Measurements from ENCODE around the gene HAT1. TPM values are rescaled to one million over a fixed set of nuclear protein-coding genes. Genes with fewer than 3 reads are reported as not detected.
"Not testable (repeated sequence)": the region's sequence is repeated elsewhere in the genome, so short reads cannot be mapped to it uniquely, and the experiment has no call there.

HAT1 gene
- total RNA-seq, 4 donors from 2014 or later: 21.8 to 39.4 (median 24.6) TPM

DNA sequence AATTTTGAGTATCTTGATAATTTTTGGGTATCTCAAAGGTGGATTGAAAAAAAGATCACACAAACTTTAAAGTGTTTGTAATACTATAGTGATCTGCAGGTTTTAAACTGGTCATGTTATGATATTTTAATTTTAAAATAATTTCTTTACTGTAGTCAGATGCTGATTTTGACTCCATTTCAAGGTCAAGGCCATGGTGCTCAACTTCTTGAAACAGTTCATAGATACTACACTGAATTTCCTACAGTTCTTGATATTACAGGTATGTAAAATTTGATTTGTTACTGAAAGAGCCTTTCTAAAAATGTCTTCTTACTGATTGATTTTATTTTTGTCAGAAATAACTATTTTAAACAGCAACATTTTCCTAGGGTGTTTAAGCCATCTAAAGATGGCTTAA is 44.4 kb downstream of the HAT1 start:
- H3K27ac ChIP-seq (replicated peaks in 1 of 4): no peak overlapping the region
- no peak overlapping the region for H3K4me3 ChIP-seq
- H3K36me3 ChIP-seq: peaks cover 13 to 45% (median 24%) of the 10 kb centered on the region in 4 donors
- intact Hi-C loops (cut with DNase I): no loop called here
- TF ChIP-seq, protein P1, sequence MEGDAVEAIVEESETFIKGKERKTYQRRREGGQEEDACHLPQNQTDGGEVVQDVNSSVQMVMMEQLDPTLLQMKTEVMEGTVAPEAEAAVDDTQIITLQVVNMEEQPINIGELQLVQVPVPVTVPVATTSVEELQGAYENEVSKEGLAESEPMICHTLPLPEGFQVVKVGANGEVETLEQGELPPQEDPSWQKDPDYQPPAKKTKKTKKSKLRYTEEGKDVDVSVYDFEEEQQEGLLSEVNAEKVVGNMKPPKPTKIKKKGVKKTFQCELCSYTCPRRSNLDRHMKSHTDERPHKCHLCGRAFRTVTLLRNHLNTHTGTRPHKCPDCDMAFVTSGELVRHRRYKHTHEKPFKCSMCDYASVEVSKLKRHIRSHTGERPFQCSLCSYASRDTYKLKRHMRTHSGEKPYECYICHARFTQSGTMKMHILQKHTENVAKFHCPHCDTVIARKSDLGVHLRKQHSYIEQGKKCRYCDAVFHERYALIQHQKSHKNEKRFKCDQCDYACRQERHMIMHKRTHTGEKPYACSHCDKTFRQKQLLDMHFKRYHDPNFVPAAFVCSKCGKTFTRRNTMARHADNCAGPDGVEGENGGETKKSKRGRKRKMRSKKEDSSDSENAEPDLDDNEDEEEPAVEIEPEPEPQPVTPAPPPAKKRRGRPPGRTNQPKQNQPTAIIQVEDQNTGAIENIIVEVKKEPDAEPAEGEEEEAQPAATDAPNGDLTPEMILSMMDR (IDR thresholded peaks at IDR 0.05): no peak
- TF ChIP-seq POLR2A (IDR thresholded peaks at IDR 0.05; ENCODE audit: low read depth) (no peak), EP300 (IDR thresholded peaks at IDR 0.05) (no peak)
- no peak for DNase-seq (ENCODE audit: extremely low spot score)
- H3K27me3 ChIP-seq: no peaks in the 10 kb centered on the region
- H3K4me1 ChIP-seq: no peaks in the 10 kb centered on the region
- no peaks in the 10 kb centered on the region for H3K9me3 ChIP-seq

DNA sequence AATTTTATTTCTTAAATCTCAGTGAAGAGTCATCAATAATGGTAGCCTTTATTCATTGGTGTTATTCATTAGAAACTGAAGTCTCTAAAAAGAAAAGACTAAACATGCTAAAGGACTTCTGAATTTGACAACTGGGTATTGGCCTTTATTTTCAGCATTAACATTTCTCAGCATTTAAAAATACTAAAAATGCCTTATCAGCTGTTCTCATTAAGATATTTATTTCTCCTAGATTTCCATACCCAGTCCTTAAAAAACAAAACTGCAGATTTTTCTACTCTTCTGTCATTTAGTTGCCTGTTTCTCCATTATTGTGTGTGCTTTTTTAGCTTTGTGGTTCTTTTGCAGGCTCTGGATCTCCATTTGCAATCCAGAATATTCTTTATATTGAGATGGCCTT is 46.2 kb downstream of the HAT1 start:
- TF ChIP-seq POLR2AphosphoS5 (IDR thresholded peaks at IDR 0.05) (no peak), EP300 (IDR thresholded peaks at IDR 0.05) (no peak), POLR2A (IDR thresholded peaks at IDR 0.05; ENCODE audit: low read depth) (no peak)
- TF ChIP-seq, protein P1 (IDR thresholded peaks at IDR 0.05): no peak
- DNase-seq (ENCODE audit: extremely low spot score): no peak
- intact Hi-C loops (cut with DNase I): no loop called here
- H3K27ac ChIP-seq (replicated peaks in 1 of 4): no peak overlapping the region
- no peaks in the 10 kb centered on the region for H3K9me3 ChIP-seq
- H3K27me3 ChIP-seq: no peaks in the 10 kb centered on the region
- H3K36me3 ChIP-seq: peaks cover 13 to 56% (median 25%) of the 10 kb centered on the region in 4 donors
- no peak overlapping the region for H3K4me3 ChIP-seq
- no peaks in the 10 kb centered on the region for H3K4me1 ChIP-seq

DNA sequence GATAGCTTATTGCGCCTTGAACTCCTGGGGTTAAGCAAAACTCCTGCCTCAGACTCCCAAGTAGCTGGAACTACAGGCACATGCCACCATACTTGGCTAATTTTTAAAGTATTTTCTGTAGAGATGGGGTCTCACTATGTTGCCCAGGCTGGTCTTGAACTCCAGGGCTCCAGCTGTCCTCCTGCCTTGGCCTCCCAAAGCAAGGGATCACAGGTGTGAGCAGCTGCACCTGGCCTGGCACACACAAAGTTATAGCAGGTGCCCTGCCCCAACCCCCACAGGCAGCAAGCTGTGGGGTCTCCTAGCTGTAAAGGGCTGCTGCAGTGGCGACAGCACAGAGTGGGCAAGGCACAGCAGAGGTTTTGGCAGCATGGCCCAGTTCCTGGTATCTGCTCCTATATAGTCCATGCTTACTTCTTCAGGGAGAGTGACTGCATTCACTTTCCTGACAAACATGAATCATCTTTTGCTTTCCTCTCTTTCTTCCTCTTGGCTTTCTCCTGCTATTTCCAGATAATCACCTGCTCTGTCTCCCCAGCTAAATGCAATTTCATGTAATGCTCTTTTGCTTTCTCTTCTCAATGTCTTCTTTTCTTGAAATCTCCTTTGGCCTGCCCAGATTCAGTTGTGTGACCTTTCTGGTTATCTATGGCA is 50.2 kb downstream of the HAT1 start:
- Histone ChIP-seq H3K27me3 (no peaks in the 10 kb centered on the region), H3K4me3 (no peak overlapping the region), H3K9me3 (no peaks in the 10 kb centered on the region), H3K27ac (replicated peaks in 1 of 4) (no peak overlapping the region), H3K4me1 (no peaks in the 10 kb centered on the region), H3K36me3 (peaks cover 11 to 57% (median 18%) of the 10 kb centered on the region in 4 donors)
- 100% methylated on average over 2 of the region's 2 CpGs for WGBS
- no peak for DNase-seq (ENCODE audit: extremely low spot score)
- TF ChIP-seq, protein P1 (IDR thresholded peaks at IDR 0.05): no peak
- TF ChIP-seq POLR2A (IDR thresholded peaks at IDR 0.05; ENCODE audit: low read depth): no peak
- TF ChIP-seq POLR2AphosphoS5 (IDR thresholded peaks at IDR 0.05): no peak
- TF ChIP-seq EP300 (IDR thresholded peaks at IDR 0.05): no peak
- intact Hi-C loops (cut with DNase I): no loop called here

DNA sequence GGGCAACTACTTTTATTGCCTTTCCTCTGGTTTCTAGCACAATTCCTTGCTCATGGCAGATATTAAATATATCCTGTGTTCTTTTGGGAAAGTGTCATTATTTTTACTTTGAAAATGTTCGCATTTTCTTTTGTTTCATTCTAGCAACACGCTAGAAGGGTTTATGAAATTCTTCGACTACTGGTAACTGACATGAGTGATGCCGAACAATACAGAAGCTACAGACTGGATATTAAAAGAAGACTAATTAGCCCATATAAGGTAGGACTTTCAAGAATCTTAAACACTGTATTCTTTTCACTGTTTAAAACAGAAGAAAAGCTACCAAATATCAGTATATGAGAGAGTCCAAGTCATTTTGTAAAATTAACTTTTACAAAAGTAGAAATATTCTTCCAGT is 56.8 kb downstream of the HAT1 start:
- Histone ChIP-seq H3K36me3 (peaks cover 29 to 76% (median 55%) of the 10 kb centered on the region in 4 donors), H3K4me3 (no peak overlapping the region), H3K4me1 (no peaks in the 10 kb centered on the region), H3K27ac (replicated peaks in 1 of 4) (no peak overlapping the region), H3K27me3 (no peaks in the 10 kb centered on the region), H3K9me3 (no peaks in the 10 kb centered on the region)
- WGBS: 98% methylated on average over 4 of the region's 4 CpGs
- TF ChIP-seq EP300 (IDR thresholded peaks at IDR 0.05) (no peak), POLR2AphosphoS5 (IDR thresholded peaks at IDR 0.05) (no peak), POLR2A (IDR thresholded peaks at IDR 0.05; ENCODE audit: low read depth) (no peak)
- TF ChIP-seq, protein P1 (IDR thresholded peaks at IDR 0.05): no peak
- intact Hi-C loops (cut with DNase I): no loop called here
- DNase-seq (ENCODE audit: extremely low spot score): no peak

DNA sequence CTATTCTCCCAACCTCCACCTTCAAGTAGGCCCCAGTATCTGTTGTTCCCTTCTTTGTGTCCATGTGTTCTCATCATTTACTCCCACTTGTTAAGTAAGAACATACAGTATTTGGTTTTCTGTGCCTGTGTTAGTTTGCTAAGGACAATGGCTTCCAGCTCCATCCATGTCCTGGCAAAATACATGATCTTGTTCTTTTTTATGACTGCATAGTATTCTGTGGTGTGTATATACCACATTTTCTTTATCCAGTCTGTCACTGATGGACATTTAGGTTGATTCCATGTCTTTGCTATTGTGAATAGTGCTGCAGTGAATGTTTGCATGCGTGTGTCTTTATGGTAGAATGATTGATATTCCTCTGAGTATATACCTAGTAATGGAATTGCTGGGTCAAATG is 61.7 kb downstream of the HAT1 start:
- H3K4me1 ChIP-seq; intact Hi-C loops (cut with DNase I); DNase-seq (ENCODE audit: extremely low spot score); H3K4me3 ChIP-seq; H3K27ac ChIP-seq (replicated peaks in 1 of 4); H3K9me3 ChIP-seq; H3K27me3 ChIP-seq: not testable (repeated sequence)
- peaks cover 10 to 52% (median 34%) of the 10 kb centered on the region in 4 donors for H3K36me3 ChIP-seq
- 100% methylated on average over 1 of the region's 1 CpG for WGBS
